ENCODE data around the gene CDH7.

CDH7 gene

GRCh38 chr18:65768120-65768778 lies 17.4 kb downstream of the CDH7 start:
- no peak for DNase-seq

- DNase-seq, result no peak
Observed at GRCh38 chr18:65769652-65770051, 18.8 kb downstream of the CDH7 start.

GRCh38 chr18:65786474-65786873 lies 35.7 kb downstream of the CDH7 start:
- no peak for DNase-seq

GRCh38 chr18:65788373-65788772 lies 37.6 kb downstream of the CDH7 start:
- DNase-seq, result no peak

GRCh38 chr18:65790604-65791003 lies 39.8 kb downstream of the CDH7 start:
- DNase-seq, result no peak

- no peak for DNase-seq
Observed at GRCh38 chr18:65791719-65792118, 40.9 kb downstream of the CDH7 start.

GRCh38 chr18:65792456-65793074 lies 41.8 kb downstream of the CDH7 start:
- no peak for DNase-seq

GRCh38 chr18:65808759-65809158 lies 57.9 kb downstream of the CDH7 start:
- no peak for DNase-seq

GRCh38 chr18:65811307-65811706 lies 60.5 kb downstream of the CDH7 start:
- no peak for DNase-seq

- DNase-seq, result no peak
Observed at GRCh38 chr18:65815506-65815905, 64.7 kb downstream of the CDH7 start.

GRCh38 chr18:65817178-65817577 lies 66.4 kb downstream of the CDH7 start:
- DNase-seq, result no peak

GRCh38 chr18:65821911-65822310 lies 71.1 kb downstream of the CDH7 start:
- no peak for DNase-seq

- no peak for DNase-seq
Observed at GRCh38 chr18:65822826-65823225, 72.0 kb downstream of the CDH7 start.

- DNase-seq, result no peak
Observed at GRCh38 chr18:65827444-65827843, 76.6 kb downstream of the CDH7 start.

- DNase-seq, result no peak
Observed at GRCh38 chr18:65835881-65836280, 85.1 kb downstream of the CDH7 start.

- no peak for DNase-seq
Observed at GRCh38 chr18:65846107-65846506, 95.3 kb downstream of the CDH7 start.

- DNase-seq, result no peak
Observed at GRCh38 chr18:65852273-65852672, 101.5 kb downstream of the CDH7 start.

GRCh38 chr18:65859075-65859474 lies 108.3 kb downstream of the CDH7 start:
- DNase-seq, result no peak

GRCh38 chr18:65869527-65869926 lies 118.7 kb downstream of the CDH7 start:
- no peak for DNase-seq

- no peak for DNase-seq
Observed at GRCh38 chr18:65876310-65876709, 125.5 kb downstream of the CDH7 start.

- no peak for DNase-seq
Observed at GRCh38 chr18:65897292-65897691, 146.5 kb downstream of the CDH7 start.

GRCh38 chr18:65901522-65901921 lies 150.7 kb downstream of the CDH7 start:
- DNase-seq, result no peak

GRCh38 chr18:65906621-65907034 lies 155.8 kb downstream of the CDH7 start:
- no peak for DNase-seq

GRCh38 chr18:65907281-65907680 lies 156.5 kb downstream of the CDH7 start:
- DNase-seq, result no peak

GRCh38 chr18:65919018-65919417 lies 168.2 kb downstream of the CDH7 start:
- no peak for DNase-seq
